ENCODE results near the gene TSPAN10.

TSPAN10 gene

DNA sequence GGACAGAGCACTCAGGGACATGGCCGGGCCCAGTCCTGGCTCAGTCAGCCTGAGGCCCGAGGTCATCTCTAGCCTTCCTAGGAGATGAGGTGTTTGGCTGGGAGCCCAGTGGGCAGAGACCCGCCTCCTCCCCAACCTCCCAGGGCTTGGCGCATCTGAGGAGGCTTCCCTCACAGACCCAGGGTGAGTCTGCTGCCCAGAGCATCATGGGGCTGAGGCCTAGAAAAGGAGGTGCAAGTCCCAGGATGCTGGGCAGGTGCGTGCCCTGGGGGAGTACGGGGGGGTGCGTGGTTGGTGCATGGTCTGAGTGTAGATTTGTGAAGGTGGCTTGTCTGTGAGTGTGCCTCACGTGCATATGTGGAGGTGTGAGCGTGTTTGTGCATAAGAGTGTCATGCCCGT is 14.7 kb downstream of the TSPAN10 start:
- H3K4me3 ChIP-seq (replicated peaks; ENCODE audit: low read depth, low read length), result no peak overlapping the region
- peak; percentile 49 for DNase-seq (ENCODE audit: extremely low read depth, low read depth)
- TF ChIP-seq, protein P1, sequence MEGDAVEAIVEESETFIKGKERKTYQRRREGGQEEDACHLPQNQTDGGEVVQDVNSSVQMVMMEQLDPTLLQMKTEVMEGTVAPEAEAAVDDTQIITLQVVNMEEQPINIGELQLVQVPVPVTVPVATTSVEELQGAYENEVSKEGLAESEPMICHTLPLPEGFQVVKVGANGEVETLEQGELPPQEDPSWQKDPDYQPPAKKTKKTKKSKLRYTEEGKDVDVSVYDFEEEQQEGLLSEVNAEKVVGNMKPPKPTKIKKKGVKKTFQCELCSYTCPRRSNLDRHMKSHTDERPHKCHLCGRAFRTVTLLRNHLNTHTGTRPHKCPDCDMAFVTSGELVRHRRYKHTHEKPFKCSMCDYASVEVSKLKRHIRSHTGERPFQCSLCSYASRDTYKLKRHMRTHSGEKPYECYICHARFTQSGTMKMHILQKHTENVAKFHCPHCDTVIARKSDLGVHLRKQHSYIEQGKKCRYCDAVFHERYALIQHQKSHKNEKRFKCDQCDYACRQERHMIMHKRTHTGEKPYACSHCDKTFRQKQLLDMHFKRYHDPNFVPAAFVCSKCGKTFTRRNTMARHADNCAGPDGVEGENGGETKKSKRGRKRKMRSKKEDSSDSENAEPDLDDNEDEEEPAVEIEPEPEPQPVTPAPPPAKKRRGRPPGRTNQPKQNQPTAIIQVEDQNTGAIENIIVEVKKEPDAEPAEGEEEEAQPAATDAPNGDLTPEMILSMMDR (IDR thresholded peaks at IDR 0.05; ENCODE audit: low read depth, low read length, missing control alignments), result no peak

DNA sequence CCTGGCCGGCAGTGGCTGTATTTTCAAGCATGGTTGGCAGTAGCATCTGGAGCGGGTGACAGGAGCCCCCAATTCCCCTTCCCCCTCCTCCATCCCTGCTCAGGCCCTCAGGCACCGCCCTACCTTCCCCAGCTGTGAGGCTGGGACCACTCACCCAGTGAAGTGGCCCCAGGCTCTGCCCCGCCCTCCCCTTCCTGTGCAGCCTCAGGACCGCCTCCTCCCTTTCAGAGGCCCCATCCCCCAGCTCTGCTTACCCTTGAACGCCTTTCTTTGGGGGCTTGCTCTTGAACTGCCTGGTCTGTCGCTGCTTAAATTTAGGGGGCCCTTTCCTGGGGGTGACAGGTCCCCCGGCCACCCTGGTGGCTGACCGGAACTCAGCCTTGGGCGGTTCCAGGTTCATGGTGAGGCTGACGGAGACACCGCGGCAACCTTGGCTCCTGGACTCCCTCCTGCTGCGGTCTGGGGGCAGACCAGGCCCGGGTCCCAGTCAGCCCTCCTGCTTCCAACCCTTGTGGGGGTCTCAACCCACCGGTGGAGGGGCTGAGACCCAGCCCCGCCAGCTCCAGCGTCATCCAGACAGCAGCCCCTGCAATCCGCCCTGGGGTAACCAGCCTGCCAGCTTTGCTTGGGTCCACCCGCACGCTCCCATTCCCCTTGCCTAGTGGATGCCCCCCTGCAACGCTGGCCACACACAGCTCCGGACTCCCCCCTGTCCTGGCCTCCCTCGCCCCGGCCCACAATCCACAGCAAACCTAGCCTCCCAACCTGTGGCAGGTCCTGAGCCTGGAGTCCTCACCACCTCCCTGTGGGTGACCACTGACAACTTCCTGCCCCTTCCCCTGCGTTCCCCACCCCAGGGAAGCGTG is 16.1 kb downstream of the TSPAN10 start:
- TF ChIP-seq, protein P1 (IDR thresholded peaks at IDR 0.05; ENCODE audit: low read depth, low read length, missing control alignments), result no peak
- no peak for DNase-seq (ENCODE audit: extremely low read depth, low read depth)
- H3K4me3 ChIP-seq (replicated peaks; ENCODE audit: low read depth, low read length), result no peak overlapping the region

DNA sequence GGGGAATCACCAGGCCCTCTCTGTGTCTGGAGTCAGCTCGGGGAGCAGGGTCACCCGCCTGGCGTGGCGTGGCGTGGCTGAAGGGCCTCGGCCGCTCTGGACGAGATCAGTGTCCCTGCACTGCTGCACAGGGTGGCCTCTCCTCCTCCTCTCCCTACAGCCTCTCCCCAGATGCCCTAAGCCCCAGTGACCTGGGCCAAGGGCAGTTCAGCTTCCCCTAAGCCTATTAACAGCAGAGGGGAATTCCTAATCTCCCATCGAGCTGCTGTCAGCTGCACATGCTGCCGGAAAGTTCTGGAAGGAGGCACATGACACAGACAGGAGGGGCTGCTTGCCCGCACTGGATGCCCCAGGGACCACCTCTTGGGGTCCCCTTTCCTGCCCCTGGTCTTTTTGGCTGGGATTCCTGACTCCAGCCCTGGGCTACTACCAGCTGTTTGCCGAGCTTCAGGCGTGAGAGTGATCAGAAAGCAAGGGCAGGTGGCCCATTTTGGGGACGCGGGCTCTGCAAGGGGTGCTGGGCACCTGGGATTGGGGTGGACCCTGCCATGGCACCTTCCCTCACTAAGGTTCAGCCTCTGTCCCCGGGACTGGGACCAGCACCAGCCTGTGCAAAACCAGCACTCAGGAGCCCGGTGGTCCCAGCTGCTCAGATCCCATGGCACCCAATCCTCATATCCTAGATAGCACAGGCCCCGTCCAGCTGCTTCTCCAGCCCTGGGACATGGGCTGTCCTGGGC is 18.6 kb downstream of the TSPAN10 start:
- H3K4me3 ChIP-seq (replicated peaks; ENCODE audit: low read depth, low read length), result no peak overlapping the region
- TF ChIP-seq, protein P1 (IDR thresholded peaks at IDR 0.05; ENCODE audit: low read depth, low read length, missing control alignments), result no peak
- no peak for DNase-seq (ENCODE audit: extremely low read depth, low read depth)

DNA sequence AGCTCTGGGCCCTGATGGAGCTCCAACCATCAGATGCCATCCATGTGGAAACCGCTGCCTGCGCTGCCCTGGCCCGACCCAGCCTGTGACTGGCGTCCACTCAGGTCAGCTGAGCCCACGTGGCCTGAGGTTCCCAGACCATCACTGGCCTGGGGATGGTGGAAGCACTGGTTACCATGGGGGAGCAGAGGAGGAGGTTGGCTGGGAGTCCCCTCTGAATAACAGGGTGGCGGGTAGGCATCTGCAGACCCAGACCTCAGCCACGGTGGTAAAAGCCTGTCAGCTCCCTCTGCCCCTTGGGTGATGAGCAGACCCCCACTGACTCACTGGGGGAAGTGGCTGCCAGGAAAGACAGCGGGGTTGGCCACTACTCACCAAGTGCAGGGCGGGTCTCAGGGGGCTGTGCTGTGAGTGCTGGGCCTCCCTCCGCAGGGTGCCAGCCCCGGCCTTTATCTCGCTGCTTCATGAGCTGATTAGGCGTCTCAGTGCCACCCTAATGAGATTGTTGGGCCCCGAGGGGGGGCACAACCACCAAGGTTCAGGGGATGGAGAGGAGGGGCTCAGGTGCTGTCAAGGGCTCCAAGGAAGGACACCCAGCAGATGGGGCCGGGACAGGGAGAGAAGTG is 19.2 kb downstream of the TSPAN10 start, which contains the start of gene PDE6G:
TSS of gene PDE6G (minus strand) at position 425 of the 626 bp plus-strand sequence. CDS start 3,237 bp downstream, outside the sequence.
- TF ChIP-seq, protein P1 (IDR thresholded peaks at IDR 0.05; ENCODE audit: low read depth, low read length, missing control alignments), result no peak
- no peak within 1 kb of the TSS for H3K4me3 ChIP-seq (replicated peaks; ENCODE audit: low read depth, low read length)
- DNase-seq (ENCODE audit: extremely low read depth, low read depth), result no peak

DNA sequence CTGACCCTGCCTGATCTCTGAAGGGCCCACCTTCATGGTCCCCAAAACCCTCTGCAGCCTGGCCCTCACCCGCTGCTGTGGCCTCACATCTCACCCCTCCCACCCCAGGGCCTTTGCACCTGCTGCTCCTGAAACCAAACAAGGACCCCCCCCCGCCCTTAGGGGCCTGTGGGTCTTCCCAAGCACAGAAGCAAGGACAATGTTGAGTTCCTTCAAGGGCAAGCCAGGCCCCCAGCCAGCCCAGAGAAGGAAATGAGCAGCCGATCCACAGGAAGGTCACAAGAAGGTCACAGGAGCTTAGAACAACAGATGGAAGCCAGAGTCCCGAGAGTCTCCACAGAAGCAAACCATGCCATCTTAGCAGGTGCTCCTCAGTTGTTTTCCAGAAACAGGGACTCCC is 19.8 kb downstream of the TSPAN10 start:
- no peak for DNase-seq (ENCODE audit: extremely low read depth, low read depth)
- H3K4me3 ChIP-seq (replicated peaks; ENCODE audit: low read depth, low read length), result no peak overlapping the region
- TF ChIP-seq, protein P1 (IDR thresholded peaks at IDR 0.05; ENCODE audit: low read depth, low read length, missing control alignments), result no peak

DNA sequence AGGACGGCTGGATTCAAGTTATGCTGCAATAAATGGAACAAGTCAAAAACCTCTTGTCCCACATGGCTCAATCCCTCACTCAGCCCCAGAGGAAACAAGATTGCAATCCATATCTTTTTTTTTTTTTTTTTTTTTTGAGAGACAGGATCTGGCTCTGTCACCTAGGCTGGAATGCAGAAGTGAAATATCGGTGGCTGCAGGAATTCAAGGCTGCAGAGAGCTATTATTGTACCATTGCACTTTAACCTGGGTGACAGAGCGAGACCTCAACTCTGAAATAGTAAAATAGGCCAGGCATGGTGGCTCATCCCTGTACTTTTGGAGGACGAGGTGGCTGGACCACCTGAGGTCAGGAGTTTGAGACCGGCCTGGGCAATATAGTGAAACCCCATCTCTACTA is 22.0 kb downstream of the TSPAN10 start:
- no peak overlapping the region for H3K4me3 ChIP-seq (replicated peaks; ENCODE audit: low read depth, low read length)
- no peak for DNase-seq (ENCODE audit: extremely low read depth, low read depth)
- TF ChIP-seq, protein P1 (IDR thresholded peaks at IDR 0.05; ENCODE audit: low read depth, low read length, missing control alignments), result no peak
